ENCODE measurements around the gene TMC3.

DNA sequence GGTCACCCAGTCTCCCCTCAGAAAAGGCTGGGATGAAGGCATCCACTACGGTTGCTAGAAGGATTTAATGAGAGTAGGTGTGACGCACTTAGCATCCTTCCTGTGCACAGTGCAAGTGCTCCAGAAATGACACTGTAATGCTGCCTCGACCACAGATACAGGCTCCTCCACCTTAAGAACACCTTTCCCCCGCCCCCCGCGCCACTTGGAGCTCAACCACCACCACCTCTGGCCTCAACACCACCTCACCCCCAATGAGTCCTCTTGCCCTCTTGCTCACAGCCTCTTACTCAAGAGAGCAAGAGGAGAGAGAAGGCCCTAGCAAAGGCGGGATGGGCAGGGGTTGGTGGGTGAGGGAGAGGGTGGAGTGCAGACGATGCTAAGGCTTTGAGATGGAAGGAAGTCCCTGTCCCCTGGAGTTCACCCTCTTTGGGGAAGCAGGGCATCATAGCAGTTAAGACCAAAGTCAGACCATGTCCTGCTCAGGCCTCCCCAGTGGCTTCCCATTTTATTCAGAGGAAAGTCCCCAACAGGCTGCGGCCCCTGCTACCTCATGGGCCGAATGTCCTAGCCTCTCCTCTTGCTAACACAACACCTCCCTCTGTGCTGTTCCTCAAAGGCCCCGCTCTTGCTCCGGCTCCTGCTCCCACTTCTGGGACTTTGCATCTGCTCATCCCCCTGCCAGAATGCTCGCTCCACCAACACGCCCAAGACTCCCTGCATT lies 58.4 kb downstream of the TMC3 start:
- TF ChIP-seq EP300 (IDR thresholded peaks at IDR 0.05), result no peak
- TF ChIP-seq CTCF (IDR thresholded peaks at IDR 0.05), result no peak
